Cardiac muscle cell (in vitro differentiated cells and primary cell): Measurements from ENCODE around the gene NDST4. TPM values are rescaled to one million over a fixed set of nuclear protein-coding genes. Genes with fewer than 3 reads are reported as not detected.

ENCODE experiments used
- DNase-seq, 2 donors: peaks; one replicate each; pipeline versions ENCODE4 v3.0.0 to v3.0.0-alpha.2; 2010 to 2017; ENCODE audit warnings: low read depth in 1 of 2, low spot score in 1 of 2
- H3K27ac ChIP-seq: fragments of 200-600 bp; sonication (generic); 2 replicates; pipeline ENCODE4 v1.5.1; 2016
- H3K27me3 ChIP-seq: fragments of 200-600 bp; sonication (generic); 2 replicates; pipeline ENCODE4 v1.6.0; 2016; ENCODE audit warnings: control low read depth
- H3K36me3 ChIP-seq: fragments of 200-600 bp; sonication (generic); 2 replicates; pipeline ENCODE4 v1.5.1; 2016; ENCODE audit warnings: control low read depth
- H3K4me1 ChIP-seq: fragments of 200-600 bp; sonication (generic); 2 replicates; pipeline ENCODE4 v1.8.1; 2017; ENCODE audit warnings: low read depth, mild to moderate bottlenecking, mixed run types
- H3K4me3 ChIP-seq: fragments of 200-600 bp; sonication (generic); 2 replicates; pipeline ENCODE4 v1.5.1; 2016; ENCODE audit warnings: mild to moderate bottlenecking
- H3K9me3 ChIP-seq: fragments of 200-600 bp; sonication (generic); 2 replicates; pipeline ENCODE4 v1.5.1; 2017; ENCODE audit warnings: low read depth, mild to moderate bottlenecking, control low read depth
- CTCF ChIP-seq: IDR thresholded peaks from 2 replicates; pipeline ENCODE4 v1.5.1; 2012; ENCODE audit warnings: low read depth, mild to moderate bottlenecking, low read length
- polyA plus RNA-seq: library from polyadenylated mRNA; unstranded; fragments of >200 nt; fragmentation: Nextera tagmentation; extraction: Ambion mirVana; gene quantifications from 2 replicates; pipeline ENCODE4 v1.2.1, GENCODE V29; 2016
- total RNA-seq: library from RNA; depleted of rRNA; stranded (reverse); fragments of >200 nt; gene quantifications from 2 replicates; pipeline ENCODE4 v1.2.3, GENCODE V29; 2016

The NDST4 gene
- total RNA-seq: not detected in 2 replicates
- polyA plus RNA-seq: 0.34 TPM in 1 of 2 replicates, not detected in the other

- no peaks in the 10 kb centered on the region for H3K27me3 ChIP-seq
- no peaks in the 10 kb centered on the region for H3K9me3 ChIP-seq
- no peak within 1 kb of the TSS for H3K4me3 ChIP-seq
- no peaks in the 10 kb centered on the region for H3K36me3 ChIP-seq
- peak; percentile 5 to 32 for DNase-seq
- peak within 1 kb of the TSS; percentile 62 for H3K27ac ChIP-seq
- H3K4me1 ChIP-seq: peaks cover 12% of the 10 kb centered on the region
- TF ChIP-seq CTCF: no peak
These were observed at the start of gene NDST4 for GRCh38 chr4:115113506-115114106. Gene NDST4 (minus strand): TSS chr4:115113620. CDS start chr4:115077036, 36,584 bp downstream.

- H3K4me3 ChIP-seq: no peak overlapping the region
These were observed 45.7 kb upstream of the NDST4 start for GRCh38 chr4:115159141-115159540.

GRCh38 chr4:115158296-115158695, 44.9 kb upstream of the NDST4 start:
- H3K4me1 ChIP-seq: no peaks in the 10 kb centered on the region
- no peak overlapping the region for H3K27ac ChIP-seq
- H3K36me3 ChIP-seq: no peaks in the 10 kb centered on the region
- H3K4me3 ChIP-seq: no peak overlapping the region
- H3K9me3 ChIP-seq: no peaks in the 10 kb centered on the region
- no peaks in the 10 kb centered on the region for H3K27me3 ChIP-seq
- no peak for DNase-seq
- TF ChIP-seq CTCF: no peak

More at GRCh38 chr4:115159141-115159540, 45.7 kb upstream of the NDST4 start:
- Histone ChIP-seq H3K36me3 (no peaks in the 10 kb centered on the region), H3K27ac (no peak overlapping the region), H3K4me1 (no peaks in the 10 kb centered on the region), H3K27me3 (no peaks in the 10 kb centered on the region), H3K9me3 (no peaks in the 10 kb centered on the region)
- DNase-seq: no peak
- TF ChIP-seq CTCF: no peak

GRCh38 chr4:115154826-115155225, 41.4 kb upstream of the NDST4 start:
- H3K27me3 ChIP-seq: no peaks in the 10 kb centered on the region
- H3K4me3 ChIP-seq: no peak overlapping the region
- no peaks in the 10 kb centered on the region for H3K9me3 ChIP-seq
- no peak for DNase-seq
- TF ChIP-seq CTCF: no peak
- H3K27ac ChIP-seq: no peak overlapping the region
- peaks cover 12% of the 10 kb centered on the region for H3K4me1 ChIP-seq
- no peaks in the 10 kb centered on the region for H3K36me3 ChIP-seq

GRCh38 chr4:115152965-115153364, 39.5 kb upstream of the NDST4 start:
- no peak for DNase-seq
- Histone ChIP-seq H3K27me3 (no peaks in the 10 kb centered on the region), H3K4me3 (no peak overlapping the region), H3K27ac (no peak overlapping the region), H3K36me3 (no peaks in the 10 kb centered on the region), H3K4me1 (peaks cover 12% of the 10 kb centered on the region), H3K9me3 (no peaks in the 10 kb centered on the region)
- TF ChIP-seq CTCF: no peak
